H1 (cell line): ENCODE results near the gene NAPG. TPM values are rescaled to one million over a fixed set of nuclear protein-coding genes. Genes with fewer than 3 reads are reported as not detected.

Experiments
- CTCF ChIA-PET: fragments of 300-600 bp; sonication (Branson Sonifier 250); formaldehyde crosslinking; loops from one replicate; lab custom pipeline; 2021; ENCODE audit not compliant: partially characterized antibody; lab: Charles Lee
- POLR2A ChIA-PET: fragments of 300-600 bp; sonication (Branson Sonifier 250); formaldehyde crosslinking; loops from one replicate; lab custom pipeline; 2021; ENCODE audit warnings: inconsistent platforms; ENCODE audit not compliant: partially characterized antibody; lab: Charles Lee
- DNase-seq, 2 experiments: peaks; one replicate each; pipeline versions ENCODE4 v3.0.0 to v3.0.0-alpha.2; 2010 to 2022; ENCODE audit warnings: low spot score in 2 of 2, low read depth in 1 of 2, mixed read lengths in 1 of 2
- FAIRE-seq: peaks from 2 replicates; lab custom pipeline; 2011; peaks lifted over from hg19 to GRCh38; lab: Jason Lieb, UNC
- H2AFZ ChIP-seq: 2 replicates; pipeline ENCODE4 v1.8.1; 2012; ENCODE audit warnings: low read length, inconsistent platforms
- H2AK5ac ChIP-seq: 2 replicates; pipeline ENCODE4 v1.6.1; 2013; ENCODE audit warnings: low read depth, low read length
- H2BK120ac ChIP-seq: replicated peaks from 2 replicates; pipeline ENCODE3; 2013; ENCODE audit warnings: low read depth, low read length, inconsistent platforms
- H2BK12ac ChIP-seq: 2 replicates; pipeline ENCODE4 v1.6.1; 2013; ENCODE audit warnings: low read depth, low read length
- H2BK15ac ChIP-seq: 2 replicates; pipeline ENCODE4 v1.6.1; 2013; ENCODE audit warnings: low read length
- H2BK20ac ChIP-seq: 2 replicates; pipeline ENCODE4 v1.6.1; 2013; ENCODE audit warnings: low read length
- H2BK5ac ChIP-seq: 2 replicates; pipeline ENCODE4 v1.6.1; 2013; ENCODE audit warnings: low read depth, low read length
- H3K14ac ChIP-seq: 2 replicates; pipeline ENCODE4 v1.6.1; 2013; ENCODE audit warnings: inconsistent platforms; ENCODE audit not compliant: insufficient read length
- H3K18ac ChIP-seq: 2 replicates; pipeline ENCODE4 v1.6.1; 2013; ENCODE audit warnings: low read length; ENCODE audit errors: extremely low read depth
- H3K23ac ChIP-seq: 2 replicates; pipeline ENCODE4 v1.6.1; 2013; ENCODE audit warnings: inconsistent platforms; ENCODE audit not compliant: insufficient read length
- H3K23me2 ChIP-seq: 2 replicates; pipeline ENCODE4 v1.6.1; 2013; ENCODE audit warnings: low read depth, low read length
- H3K27ac ChIP-seq: 2 replicates; pipeline ENCODE4 v1.6.1; 2011; ENCODE audit warnings: low read depth, low read length, inconsistent platforms
- H3K27me3 ChIP-seq, 4 experiments: replicated peaks in 1 of 4; 1 replicate in 1 of 4; 2 replicates in 3 of 4; pipeline versions ENCODE4 v1.6.1 to v1.8.1; 2011 to 2013; ENCODE audit warnings: low read length in 3 of 4, mild to moderate bottlenecking in 3 of 4, inconsistent platforms in 2 of 4, mixed read lengths in 2 of 4, moderate library complexity in 1 of 4; ENCODE audit not compliant: control insufficient read depth in 3 of 4, insufficient read depth in 3 of 4; ENCODE audit errors: extremely low read depth in 1 of 4
- H3K36me3 ChIP-seq, 4 experiments: 2 replicates each; pipeline versions ENCODE4 v1.6.1 to v1.8.1; 2011 to 2013; ENCODE audit warnings: mild to moderate bottlenecking in 4 of 4, low read length in 3 of 4, moderate library complexity in 2 of 4, control low read depth in 1 of 4, inconsistent platforms in 1 of 4; ENCODE audit not compliant: insufficient read depth in 4 of 4, control insufficient read depth in 2 of 4
- H3K4ac ChIP-seq: replicated peaks from 2 replicates; pipeline ENCODE3; 2013; ENCODE audit warnings: low read length, low read depth, mixed read lengths, inconsistent platforms; ENCODE audit not compliant: insufficient read length
- H3K4me1 ChIP-seq, 4 experiments: replicated peaks in 1 of 4; 1 replicate in 1 of 4; 2 replicates in 3 of 4; pipeline versions ENCODE4 v1.6.1 to v1.8.1; 2011 to 2013; ENCODE audit warnings: low read length in 3 of 4, inconsistent platforms in 2 of 4, mixed read lengths in 1 of 4; ENCODE audit not compliant: insufficient read depth in 4 of 4, control insufficient read depth in 3 of 4
- H3K4me2 ChIP-seq, 2 experiments: 2 replicates each; pipeline versions ENCODE4 v1.6.1 to v1.8.1; 2011 to 2013; ENCODE audit warnings: low read depth in 2 of 2, low read length in 2 of 2, control low read depth in 1 of 2, inconsistent platforms in 1 of 2, mild to moderate bottlenecking in 1 of 2; ENCODE audit not compliant: insufficient read depth in 1 of 2
- H3K4me3 ChIP-seq, 4 experiments: fragments of 200-600, 300-600 bp in 1 of 4; sonication (generic), shearing (Covaris generic), sonication (Bioruptor Twin) in 1 of 4; 2 replicates each; pipeline versions ENCODE4 v1.5.1 to v1.8.1; 2011 to 2016; ENCODE audit warnings: low read length in 4 of 4, low read depth in 3 of 4, control low read depth in 2 of 4, inconsistent platforms in 2 of 4, mild to moderate bottlenecking in 2 of 4, mixed read lengths in 1 of 4, moderate library complexity in 1 of 4; ENCODE audit not compliant: insufficient read depth in 2 of 4; ENCODE audit errors: extremely low read depth in 1 of 4
- H3K56ac ChIP-seq: replicated peaks from 2 replicates; pipeline ENCODE3; 2013; ENCODE audit warnings: low read depth, mild to moderate bottlenecking, mixed read lengths, low read length, inconsistent platforms; ENCODE audit not compliant: insufficient read length
- H3K79me1 ChIP-seq: 2 replicates; pipeline ENCODE4 v1.6.1; 2013; ENCODE audit warnings: low read depth, low read length, control low read depth
- H3K79me2 ChIP-seq, 2 experiments: 2 replicates each; pipeline versions ENCODE4 v1.6.1 to v1.8.1; 2012 to 2013; ENCODE audit warnings: low read length in 2 of 2, mild to moderate bottlenecking in 2 of 2, inconsistent platforms in 1 of 2; ENCODE audit not compliant: insufficient read depth in 2 of 2, control insufficient read depth in 1 of 2
- H3K9ac ChIP-seq, 4 experiments: replicated peaks in 1 of 4; 1 replicate in 1 of 4; 2 replicates in 3 of 4; pipeline versions ENCODE4 v1.6.1 to v1.8.1; 2011 to 2013; ENCODE audit warnings: low read depth in 3 of 4, low read length in 3 of 4, control low read depth in 2 of 4, mild to moderate bottlenecking in 2 of 4, moderate library complexity in 2 of 4, inconsistent platforms in 1 of 4; ENCODE audit errors: extremely low read depth in 1 of 4
- H3K9me3 ChIP-seq, 2 experiments: 2 replicates each; pipeline versions ENCODE4 v1.6.1 to v1.8.1; 2012 to 2013; ENCODE audit warnings: mild to moderate bottlenecking in 2 of 2, moderate library complexity in 2 of 2, control low read depth in 1 of 2, inconsistent platforms in 1 of 2, low read depth in 1 of 2, low read length in 1 of 2, mixed read lengths in 1 of 2; ENCODE audit not compliant: insufficient read depth in 2 of 2
- H4K20me1 ChIP-seq, 2 experiments: replicated peaks in 1 of 2; 2 replicates each; pipeline versions ENCODE3 to v1.8.1; 2011 to 2013; ENCODE audit warnings: inconsistent platforms in 2 of 2, low read length in 2 of 2, mild to moderate bottlenecking in 1 of 2; ENCODE audit not compliant: insufficient read depth in 2 of 2, control insufficient read depth in 1 of 2
- H4K5ac ChIP-seq: 2 replicates; pipeline ENCODE4 v1.6.1; 2013; ENCODE audit warnings: low read length, low read depth, mixed read lengths, inconsistent platforms; ENCODE audit not compliant: insufficient read length
- H4K8ac ChIP-seq: 2 replicates; pipeline ENCODE4 v1.8.0; 2013; ENCODE audit warnings: mild to moderate bottlenecking, moderate library complexity, low read length, inconsistent platforms; ENCODE audit not compliant: insufficient read depth; ENCODE audit errors: extremely low read depth
- H4K91ac ChIP-seq: replicated peaks from 2 replicates; pipeline ENCODE3; 2013; ENCODE audit warnings: low read length, mixed read lengths, inconsistent platforms; ENCODE audit not compliant: insufficient read length
- CTBP2 ChIP-seq: IDR thresholded peaks from 2 replicates; pipeline ENCODE4 v1.7.0; 2011; ENCODE audit warnings: borderline replicate concordance, mild to moderate bottlenecking, moderate library complexity, mixed read lengths, low read length; ENCODE audit not compliant: insufficient read depth, insufficient read length
- JUN ChIP-seq: IDR thresholded peaks from 2 replicates; pipeline ENCODE4 v1.6.1; 2011; ENCODE audit warnings: low read depth, mild to moderate bottlenecking, improper control_type of control experiment, low read length
- KDM1A ChIP-seq: fragments of 200-600, 300-600 bp; sonication (generic); IDR thresholded peaks from 2 replicates; pipeline ENCODE4 v1.7.1; 2016; ENCODE audit warnings: mild to moderate bottlenecking, low read length, borderline replicate concordance
- TAF1 ChIP-seq: IDR thresholded peaks from 2 replicates; pipeline ENCODE4 v1.6.1; 2011; ENCODE audit warnings: mild to moderate bottlenecking, low read depth, low read length
- TBP ChIP-seq: IDR thresholded peaks from 2 replicates; pipeline ENCODE4 v1.6.1; 2011; ENCODE audit warnings: low read depth, low read length, improper control_type of control experiment
- TEAD4 ChIP-seq: IDR thresholded peaks from 2 replicates; pipeline ENCODE4 v1.6.1; 2012; ENCODE audit warnings: low read depth, low read length, inconsistent platforms, mixed read lengths
- WGBS, 2 experiments: shearing (Covaris generic) in 1 of 2; methylation state at CpG; one replicate each; pipeline versions ENCODE4 v1.1.6 to v1.1.7; 2013 to 2015; ENCODE audit warnings: low lambda C conversion rate in 2 of 2, mixed read lengths in 2 of 2, inconsistent platforms in 1 of 2, low coverage in 1 of 2, missing lambda C conversion rate in 1 of 2; ENCODE audit not compliant: insufficient replicate concordance in 2 of 2, insufficient coverage in 1 of 2, insufficient read length in 1 of 2; ENCODE audit errors: extremely low coverage in 1 of 2, missing lambda C conversion rate in 1 of 2; 5-methylcytosine and 5-hydroxymethylcytosine counted together
- polyA plus RNA-seq, 7 experiments: library from polyadenylated mRNA; depleted of rRNA in 3 of 7; stranded (reverse) in 5 of 7; unstranded in 2 of 7; fragments of >200 nt in 5 of 7; fragments of 200-250 nt in 2 of 7; gene quantifications; 1 replicate in 5 of 7; 2 replicates in 1 of 7; 4 replicates in 1 of 7; pipeline versions ENCODE4 v1.2.1 to v1.2.3, GENCODE V29; 2011 to 2013; ENCODE audit warnings: missing spikeins in 2 of 7, mixed read lengths in 2 of 7
- total RNA-seq: library from RNA; stranded (reverse); fragmentation: NEBNext Ultra II Directional; extraction: Animal tissue kit (Norgen Biotek cat#: 25700); gene quantifications from 2 replicates; pipeline ENCODE4 v1.2.1, GENCODE V29; 2021

NAPG gene
- total and polyA plus RNA-seq, 2 of the 8 experiments (the other 6 are each of a cell fraction or from before 2014, with no cell fraction given), result 8.0 to 23.5 TPM

DNA sequence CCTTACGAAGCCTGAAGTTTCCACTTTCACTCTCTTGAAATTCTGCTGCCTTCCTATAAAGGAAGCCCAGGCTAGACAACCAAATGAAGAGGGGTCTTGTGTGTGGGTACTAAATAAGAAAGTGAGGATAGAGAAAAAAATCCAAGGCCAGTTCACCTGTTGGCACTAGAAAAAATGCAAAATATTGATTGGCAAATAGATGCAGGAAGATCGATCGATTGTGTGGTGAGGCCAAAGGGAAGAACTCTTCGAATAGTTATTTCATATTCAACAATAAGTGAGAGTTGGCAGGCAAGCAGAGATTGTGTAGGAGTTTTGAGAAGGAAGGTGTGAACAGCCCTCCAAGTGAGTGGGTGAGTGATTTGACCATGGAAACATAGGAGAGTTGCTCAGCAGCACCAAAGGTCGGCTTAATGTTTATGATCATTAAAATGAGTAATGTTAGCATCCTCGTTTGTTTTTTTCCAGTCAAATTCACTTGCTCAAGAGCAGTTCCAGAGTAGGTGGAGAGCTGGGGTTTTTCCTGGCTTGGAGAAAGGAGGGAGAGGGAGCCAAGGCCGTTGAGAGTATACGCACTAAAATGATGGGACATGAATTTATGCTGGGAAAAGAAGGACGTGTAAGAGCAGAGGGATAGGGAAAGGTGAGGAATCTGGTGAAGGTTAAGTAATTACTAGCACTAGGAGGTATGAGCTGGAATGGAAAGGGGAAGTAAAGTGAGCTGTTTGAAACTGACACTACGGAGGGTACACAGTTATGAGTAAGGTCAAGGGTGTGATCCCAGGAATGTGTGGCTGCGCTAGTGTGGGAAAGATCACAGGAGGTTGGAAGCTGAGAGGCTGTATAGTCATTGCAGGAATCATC lies 1.1 kb upstream of the NAPG start:
- H3K27me3 ChIP-seq, result no peaks in the 10 kb centered on the region
- H3K27ac ChIP-seq, result no peak overlapping the region
- peaks cover 3% of the 10 kb centered on the region for H3K79me1 ChIP-seq
- H3K56ac ChIP-seq, result no peak overlapping the region
- peaks cover 0 to 6% (median 3%) of the 10 kb centered on the region in 4 experiments; a peak in 4 of 7 replicates for H3K4me1 ChIP-seq
- 0 out of 2 replicates have a peak overlapping the region, but pooled peaks have one; percentile 8 for H2AFZ ChIP-seq
- no peak overlapping the region for H2BK12ac ChIP-seq
- peaks cover 0 to 3% of the 10 kb centered on the region in 2 experiments for H4K20me1 ChIP-seq
- H2BK120ac ChIP-seq, result no peak overlapping the region
- ChIA-PET CTCF (interaction anchor here (0.6 to 1.4 kb wide), 2 partner anchors 335 to 552 kb away, joined by 3 to 5 read pairs; no protein-coding TSS in a partner anchor), POLR2A (interaction anchor here (0.9 kb wide), 1 partner anchor 10 kb away, joined by 4 read pairs; no protein-coding TSS in a partner anchor)
- 94% methylated on average over 11 of the region's 11 CpGs; no CpG with 5 or more reads in 1 of the 2 experiments for WGBS, 2 experiments
- H2BK15ac ChIP-seq, result no peak overlapping the region
- H3K9ac ChIP-seq, result no peak overlapping the region
- H2AK5ac ChIP-seq, result no peak overlapping the region
- H4K91ac ChIP-seq, result no peak overlapping the region
- H3K4me2 ChIP-seq, result peak overlapping the region in 1 of 2 experiments; percentile 64; a peak in 1 of 4 replicates
- FAIRE-seq (no peak), DNase-seq (no peak)
- no peak overlapping the region for H4K8ac ChIP-seq
- no peak overlapping the region for H3K14ac ChIP-seq
- H3K23me2 ChIP-seq, result peaks cover 5% of the 10 kb centered on the region; the same call in 1 of the 2 replicates
- H4K5ac ChIP-seq, result no peak overlapping the region
- H3K9me3 ChIP-seq, result no peaks in the 10 kb centered on the region
- H3K36me3 ChIP-seq, result no peaks in the 10 kb centered on the region
- no peak overlapping the region for H2BK20ac ChIP-seq
- TF ChIP-seq TEAD4 (no peak), TAF1 (no peak), CTBP2 (no peak), KDM1A (no peak), JUN (no peak), TBP (no peak)
- peak overlapping the region; percentile 10 for H3K4ac ChIP-seq
- no peak overlapping the region for H3K23ac ChIP-seq
- H3K4me3 ChIP-seq, result no peak overlapping the region
- no peak overlapping the region for H2BK5ac ChIP-seq
- peaks cover 13 to 34% of the 10 kb centered on the region in 2 experiments for H3K79me2 ChIP-seq
- H3K18ac ChIP-seq, result no peak overlapping the region
